ENCODE data around the gene TARBP1. TPM values are rescaled to one million over a fixed set of nuclear protein-coding genes. Genes with fewer than 3 reads are reported as not detected.
A peak's percentile ranks its signal among the peaks of the same experiment; 100 is the strongest.

Gene TARBP1
- total RNA-seq, 2 donors from 2014 or later: 25.3 to 51.4 TPM

GRCh38 chr1:234486858-234487840 is 8.2 kb upstream of the TARBP1 start:
- Mint-ChIP-seq H3K36me3 (no peaks in the 10 kb centered on the region), H3K4me1 (ENCODE audit: low read depth in 2 of 2) (peaks cover 8 to 26% of the 10 kb centered on the region in 2 donors), H3K27me3 (peaks cover 12 to 25% of the 10 kb centered on the region in 2 donors), H3K9me3 (no peaks in the 10 kb centered on the region), H3K27ac (peak overlapping the region; percentile 45 to 62), H3K4me3 (peak overlapping the region; percentile 54)
- ATAC-seq: peak in 1 of 2 donors; percentile 25
- no peak for DNase-seq (ENCODE audit: low spot score)

- Mint-ChIP-seq H3K4me3 (no peak overlapping the region), H3K4me1 (ENCODE audit: low read depth in 2 of 2) (peaks cover 8 to 22% of the 10 kb centered on the region in 2 donors), H3K27ac (no peak overlapping the region), H3K36me3 (no peaks in the 10 kb centered on the region), H3K27me3 (peaks cover 20 to 24% of the 10 kb centered on the region in 2 donors), H3K9me3 (no peaks in the 10 kb centered on the region)
- ATAC-seq (no peak), DNase-seq (ENCODE audit: low spot score) (no peak)
These were observed 6.2 kb upstream of the TARBP1 start for GRCh38 chr1:234484991-234485739.

GRCh38 chr1:234484218-234484617 is 5.2 kb upstream of the TARBP1 start:
- Mint-ChIP-seq H3K27me3 (peaks cover 18 to 24% of the 10 kb centered on the region in 2 donors), H3K36me3 (no peaks in the 10 kb centered on the region), H3K27ac (no peak overlapping the region), H3K4me1 (ENCODE audit: low read depth in 2 of 2) (peaks cover 12 to 21% of the 10 kb centered on the region in 2 donors), H3K4me3 (no peak overlapping the region), H3K9me3 (no peaks in the 10 kb centered on the region)
- ATAC-seq: no peak
- no peak for DNase-seq (ENCODE audit: low spot score)

GRCh38 chr1:234481771-234482170 is 2.8 kb upstream of the TARBP1 start:
- Mint-ChIP-seq H3K36me3 (no peaks in the 10 kb centered on the region), H3K27me3 (peaks cover 18 to 24% of the 10 kb centered on the region in 2 donors), H3K27ac (no peak overlapping the region), H3K9me3 (no peaks in the 10 kb centered on the region), H3K4me3 (no peak overlapping the region), H3K4me1 (ENCODE audit: low read depth in 2 of 2) (peaks cover 7 to 16% of the 10 kb centered on the region in 2 donors)
- ATAC-seq (no peak), DNase-seq (ENCODE audit: low spot score) (no peak)

GRCh38 chr1:234479866-234480265 is 887 bp upstream of the TARBP1 start:
- Mint-ChIP-seq H3K4me3 (no peak overlapping the region), H3K27me3 (peaks cover 15 to 24% of the 10 kb centered on the region in 2 donors), H3K36me3 (peaks cover 4% of the 10 kb centered on the region), H3K9me3 (no peaks in the 10 kb centered on the region), H3K4me1 (ENCODE audit: low read depth in 2 of 2) (peaks cover 16 to 25% of the 10 kb centered on the region in 2 donors), H3K27ac (no peak overlapping the region)
- no peak for ATAC-seq
- no peak for DNase-seq (ENCODE audit: low spot score)

- peak overlapping the region; percentile 34 to 53 for H3K27ac Mint-ChIP-seq
- H3K4me1 Mint-ChIP-seq (ENCODE audit: low read depth in 2 of 2): peaks cover 20 to 29% of the 10 kb centered on the region in 2 donors
- ATAC-seq (no peak), DNase-seq (ENCODE audit: low spot score) (no peak)
- peak overlapping the region; percentile 75 for H3K4me3 Mint-ChIP-seq
- H3K9me3 Mint-ChIP-seq: no peaks in the 10 kb centered on the region
- H3K36me3 Mint-ChIP-seq: peaks cover 4% of the 10 kb centered on the region
- peaks cover 15 to 24% of the 10 kb centered on the region in 2 donors for H3K27me3 Mint-ChIP-seq
These were observed 256 bp upstream of the TARBP1 start for GRCh38 chr1:234479310-234479559.

- DNase-seq (ENCODE audit: low spot score): peak; percentile 78
- Mint-ChIP-seq H3K4me3 (peak overlapping the region; percentile 86), H3K4me1 (ENCODE audit: low read depth in 2 of 2) (peaks cover 26 to 37% of the 10 kb centered on the region in 2 donors), H3K27me3 (peaks cover 13 to 21% of the 10 kb centered on the region in 2 donors), H3K36me3 (peaks cover 4% of the 10 kb centered on the region), H3K9me3 (no peaks in the 10 kb centered on the region), H3K27ac (peak overlapping the region in 1 of 2 donors; percentile 62)
- ATAC-seq: peak; percentile 79 to 83
These were observed 863 bp downstream of the TARBP1 start for GRCh38 chr1:234478152-234478480.

GRCh38 chr1:234477386-234478151 is 1.4 kb downstream of the TARBP1 start:
- Mint-ChIP-seq H3K36me3 (peaks cover 4% of the 10 kb centered on the region), H3K27me3 (peaks cover 8 to 16% of the 10 kb centered on the region in 2 donors), H3K27ac (peak overlapping the region in 1 of 2 donors; percentile 62), H3K4me3 (peak overlapping the region; percentile 86), H3K4me1 (ENCODE audit: low read depth in 2 of 2) (peaks cover 30 to 42% of the 10 kb centered on the region in 2 donors), H3K9me3 (no peaks in the 10 kb centered on the region)
- ATAC-seq (no peak), DNase-seq (ENCODE audit: low spot score) (no peak)

- DNase-seq (ENCODE audit: low spot score) (no peak), ATAC-seq (no peak)
- peak overlapping the region; percentile 86 for H3K4me3 Mint-ChIP-seq
- peaks cover 30 to 42% of the 10 kb centered on the region in 2 donors for H3K4me1 Mint-ChIP-seq (ENCODE audit: low read depth in 2 of 2)
- H3K27ac Mint-ChIP-seq: no peak overlapping the region
- no peaks in the 10 kb centered on the region for H3K9me3 Mint-ChIP-seq
- H3K36me3 Mint-ChIP-seq: peaks cover 4% of the 10 kb centered on the region
- H3K27me3 Mint-ChIP-seq: peaks cover 0 to 6% of the 10 kb centered on the region in 2 donors
These were observed 2.8 kb downstream of the TARBP1 start for GRCh38 chr1:234476172-234476571.

- Mint-ChIP-seq H3K4me3 (peak overlapping the region; percentile 86), H3K36me3 (peaks cover 4% of the 10 kb centered on the region), H3K27ac (no peak overlapping the region), H3K4me1 (ENCODE audit: low read depth in 2 of 2) (peaks cover 30 to 42% of the 10 kb centered on the region in 2 donors), H3K27me3 (no peaks in the 10 kb centered on the region), H3K9me3 (no peaks in the 10 kb centered on the region)
- DNase-seq (ENCODE audit: low spot score): no peak
- ATAC-seq: no peak
These were observed 3.7 kb downstream of the TARBP1 start for GRCh38 chr1:234475167-234475793.

GRCh38 chr1:234474375-234474774 is 4.6 kb downstream of the TARBP1 start:
- no peak for DNase-seq (ENCODE audit: low spot score)
- Mint-ChIP-seq H3K27ac (peak overlapping the region in 1 of 2 donors; percentile 80), H3K4me1 (ENCODE audit: low read depth in 2 of 2) (peaks cover 29 to 40% of the 10 kb centered on the region in 2 donors), H3K36me3 (peaks cover 4% of the 10 kb centered on the region), H3K9me3 (no peaks in the 10 kb centered on the region), H3K27me3 (no peaks in the 10 kb centered on the region), H3K4me3 (no peak overlapping the region)
- no peak for ATAC-seq

GRCh38 chr1:234473118-234473517 is 5.9 kb downstream of the TARBP1 start:
- no peaks in the 10 kb centered on the region for H3K9me3 Mint-ChIP-seq
- no peaks in the 10 kb centered on the region for H3K27me3 Mint-ChIP-seq
- H3K27ac Mint-ChIP-seq: peak overlapping the region in 1 of 2 donors; percentile 80
- peaks cover 24 to 36% of the 10 kb centered on the region in 2 donors for H3K4me1 Mint-ChIP-seq (ENCODE audit: low read depth in 2 of 2)
- peaks cover 4% of the 10 kb centered on the region for H3K36me3 Mint-ChIP-seq
- DNase-seq (ENCODE audit: low spot score) (no peak), ATAC-seq (no peak)
- peak overlapping the region; percentile 17 for H3K4me3 Mint-ChIP-seq

- H3K4me1 Mint-ChIP-seq (ENCODE audit: low read depth in 2 of 2): peaks cover 10 to 15% of the 10 kb centered on the region in 2 donors
- H3K4me3 Mint-ChIP-seq: no peak overlapping the region
- H3K27ac Mint-ChIP-seq: no peak overlapping the region
- ATAC-seq (no peak), DNase-seq (ENCODE audit: low spot score) (no peak)
- peaks cover 14% of the 10 kb centered on the region for H3K36me3 Mint-ChIP-seq
- no peaks in the 10 kb centered on the region for H3K9me3 Mint-ChIP-seq
- H3K27me3 Mint-ChIP-seq: no peaks in the 10 kb centered on the region
These were observed 9.6 kb downstream of the TARBP1 start for GRCh38 chr1:234469376-234469775.

Data from natural killer cell treated with Interleukin-12 subunit alpha and Interleukin-12 subunit beta and Interleukin-15 and Interleukin-18, amount 100 ng/mL, for 72 hours (primary cell).